HepG2 (cell line): ENCODE results near the gene HIGD1A. TPM values are rescaled to one million over a fixed set of nuclear protein-coding genes. Genes with fewer than 3 reads are reported as not detected.

Experiments
- CERS6 ChIP-seq: sonication (generic); formaldehyde crosslinking; IDR thresholded peaks from 2 replicates; pipeline ENCODE4 v1.5.0; 2020; ENCODE audit warnings: missing genetic modification reagents
- CREM ChIP-seq, 2 experiments: sonication (generic) in 1 of 2; formaldehyde crosslinking in 1 of 2; IDR thresholded peaks; 2 replicates each; pipeline versions ENCODE4 v1.4.0 to v1.6.1; 2016 to 2020; ENCODE audit warnings: antibody characterized with exemption in 1 of 2, mild to moderate bottlenecking in 1 of 2, missing genetic modification reagents in 1 of 2
- DPF2 ChIP-seq: sonication (generic); formaldehyde crosslinking; IDR thresholded peaks from 2 replicates; pipeline ENCODE4 v1.4.0; 2020; ENCODE audit warnings: mild to moderate bottlenecking, low read depth, missing genetic modification reagents, borderline replicate concordance
- ELF3 ChIP-seq: IDR thresholded peaks from 2 replicates; pipeline ENCODE4 v1.6.1; 2016; ENCODE audit warnings: missing genetic modification reagents, missing compliant biosample characterization
- ETV5 ChIP-seq: IDR thresholded peaks from 2 replicates; pipeline ENCODE4 v1.6.1; 2018; ENCODE audit warnings: missing biosample characterization, missing genetic modification reagents, inconsistent platforms, borderline replicate concordance
- GFI1 ChIP-seq: sonication (generic); formaldehyde crosslinking; IDR thresholded peaks from 2 replicates; pipeline ENCODE4 v1.5.0; 2020; ENCODE audit warnings: missing genetic modification reagents, mild to moderate bottlenecking, borderline replicate concordance
- HNF1A ChIP-seq, 2 experiments: sonication (generic) in 1 of 2; formaldehyde crosslinking in 1 of 2; IDR thresholded peaks; 2 replicates each; pipeline versions ENCODE4 v1.4.0 to v1.6.1; 2016 to 2020; ENCODE audit warnings: borderline replicate concordance in 1 of 2, low read depth in 1 of 2, mild to moderate bottlenecking in 1 of 2, missing genetic modification reagents in 1 of 2
- KAT2B ChIP-seq: fragments of 150-350 bp; IDR thresholded peaks from 2 replicates; pipeline ENCODE4 v1.6.1; 2014; ENCODE audit warnings: low read depth, low read length, borderline replicate concordance
- KDM5A ChIP-seq: fragments of 200-600 bp; sonication (generic); IDR thresholded peaks from 2 replicates; pipeline ENCODE4 v1.7.0; 2018; ENCODE audit warnings: antibody characterized with exemption, mild to moderate bottlenecking, low read length, borderline replicate concordance
- KDM6A ChIP-seq: IDR thresholded peaks from 2 replicates; pipeline ENCODE4 v1.6.1; 2016; ENCODE audit warnings: low read depth
- MEIS1 ChIP-seq: sonication (generic); formaldehyde crosslinking; IDR thresholded peaks from 2 replicates; pipeline ENCODE4 v1.9.0; 2021; ENCODE audit warnings: mild to moderate bottlenecking, missing genetic modification reagents, moderate library complexity, borderline replicate concordance
- YEATS4 ChIP-seq: sonication (generic); formaldehyde crosslinking; IDR thresholded peaks from 2 replicates; pipeline ENCODE4 v1.4.0; 2020; ENCODE audit warnings: missing genetic modification reagents, borderline replicate concordance
- ZBTB10 ChIP-seq: sonication (generic); formaldehyde crosslinking; IDR thresholded peaks from 2 replicates; pipeline ENCODE4 v1.4.0; 2020; ENCODE audit warnings: missing genetic modification reagents, borderline replicate concordance
- ZNF784 ChIP-seq: sonication (generic); formaldehyde crosslinking; IDR thresholded peaks from 2 replicates; pipeline ENCODE4 v1.5.1; 2020; ENCODE audit warnings: missing genetic modification reagents, mild to moderate bottlenecking, borderline replicate concordance
- ZSCAN9 ChIP-seq: IDR thresholded peaks from 2 replicates; pipeline ENCODE4 v1.6.1; 2016; ENCODE audit warnings: borderline replicate concordance
- ZZZ3 ChIP-seq: sonication (generic); formaldehyde crosslinking; IDR thresholded peaks from 2 replicates; pipeline ENCODE4 v1.4.0; 2020; ENCODE audit warnings: missing genetic modification reagents, mild to moderate bottlenecking, borderline replicate concordance
- polyA plus RNA-seq, 8 experiments: library from polyadenylated mRNA; depleted of rRNA in 3 of 8; stranded (reverse) in 7 of 8; unstranded in 1 of 8; fragments of >200 nt; fragmentation: Illumina TruSeq in 4 of 8; extraction: Trizol in 4 of 8; gene quantifications; 2 replicates each; pipeline versions ENCODE4 v1.2.1 to v1.2.3, GENCODE V29; 2011 to 2016; ENCODE audit warnings: low read depth in 4 of 8, missing spikeins in 1 of 8, mixed read lengths in 1 of 8; ENCODE audit not compliant: insufficient read depth in 1 of 8
- total RNA-seq, 5 experiments: library from RNA; depleted of rRNA; stranded (reverse); fragments of >200 nt; fragmentation: Illumina TruSeq; extraction: Trizol; gene quantifications; 2 replicates each; pipeline ENCODE4 v1.2.3, GENCODE V29; 2016; ENCODE audit warnings: low read depth in 1 of 5

The HIGD1A gene
- total and polyA plus RNA-seq, 2 of the 13 experiments (the other 11 are each of a cell fraction or from before 2014, with no cell fraction given), result 222 to 253 TPM

GRCh38 chr3:42829628-42830436 lies 25.5 kb upstream of the HIGD1A start (continued):
- TF ChIP-seq CERS6 (CRISPR knock-in tag) (no peak), KAT2B (no peak), ETV5 (peak; percentile 33; the same call in 1 of the 2 replicates), ZNF784 (CRISPR knock-in tag) (no peak), MEIS1 (0 out of 2 replicates have a peak, but pooled peaks have one; percentile 13), GFI1 (CRISPR knock-in tag) (0 out of 2 replicates have a peak, but pooled peaks have one; percentile 52), KDM5A (no peak), HNF1A (IDR thresholded peaks at IDR 0.05; ENCODE audit: low read depth) (no peak), HNF1A (CRISPR knock-in tag; IDR thresholded peaks at IDR 0.05; ENCODE audit: borderline replicate concordance) (no peak), CREM (IDR thresholded peaks at IDR 0.05) (peak; percentile 60), CREM (CRISPR knock-in tag; IDR thresholded peaks at IDR 0.05) (no peak), ZBTB10 (CRISPR knock-in tag) (peak; percentile 62; the same call in 1 of the 2 replicates), KDM6A (CRISPR knock-in tag) (peak; percentile 10; the same call in 1 of the 2 replicates), DPF2 (CRISPR knock-in tag) (0 out of 2 replicates have a peak, but pooled peaks have one; percentile 21), ZSCAN9 (0 out of 2 replicates have a peak, but pooled peaks have one; percentile 21), ZZZ3 (CRISPR knock-in tag) (no peak), YEATS4 (CRISPR knock-in tag) (peak; percentile 49; the same call in 1 of the 2 replicates), ELF3 (CRISPR knock-in tag) (peak; percentile 74)
